NCI-H146 treated with DMSO at 0.1 percent for 48 hours (cell line): Measurements from ENCODE around the gene TMX1.
"Not testable (repeated sequence)": the region's sequence is repeated elsewhere in the genome, so short reads cannot be mapped to it uniquely, and the experiment has no call there.

Experiments
- DNase-seq: peaks from one replicate; lab custom pipeline; 2025; ENCODE audit not compliant: unreplicated experiment; lab: John Stamatoyannopoulos, UW

TMX1 gene, protein sequence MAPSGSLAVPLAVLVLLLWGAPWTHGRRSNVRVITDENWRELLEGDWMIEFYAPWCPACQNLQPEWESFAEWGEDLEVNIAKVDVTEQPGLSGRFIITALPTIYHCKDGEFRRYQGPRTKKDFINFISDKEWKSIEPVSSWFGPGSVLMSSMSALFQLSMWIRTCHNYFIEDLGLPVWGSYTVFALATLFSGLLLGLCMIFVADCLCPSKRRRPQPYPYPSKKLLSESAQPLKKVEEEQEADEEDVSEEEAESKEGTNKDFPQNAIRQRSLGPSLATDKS

DNA sequence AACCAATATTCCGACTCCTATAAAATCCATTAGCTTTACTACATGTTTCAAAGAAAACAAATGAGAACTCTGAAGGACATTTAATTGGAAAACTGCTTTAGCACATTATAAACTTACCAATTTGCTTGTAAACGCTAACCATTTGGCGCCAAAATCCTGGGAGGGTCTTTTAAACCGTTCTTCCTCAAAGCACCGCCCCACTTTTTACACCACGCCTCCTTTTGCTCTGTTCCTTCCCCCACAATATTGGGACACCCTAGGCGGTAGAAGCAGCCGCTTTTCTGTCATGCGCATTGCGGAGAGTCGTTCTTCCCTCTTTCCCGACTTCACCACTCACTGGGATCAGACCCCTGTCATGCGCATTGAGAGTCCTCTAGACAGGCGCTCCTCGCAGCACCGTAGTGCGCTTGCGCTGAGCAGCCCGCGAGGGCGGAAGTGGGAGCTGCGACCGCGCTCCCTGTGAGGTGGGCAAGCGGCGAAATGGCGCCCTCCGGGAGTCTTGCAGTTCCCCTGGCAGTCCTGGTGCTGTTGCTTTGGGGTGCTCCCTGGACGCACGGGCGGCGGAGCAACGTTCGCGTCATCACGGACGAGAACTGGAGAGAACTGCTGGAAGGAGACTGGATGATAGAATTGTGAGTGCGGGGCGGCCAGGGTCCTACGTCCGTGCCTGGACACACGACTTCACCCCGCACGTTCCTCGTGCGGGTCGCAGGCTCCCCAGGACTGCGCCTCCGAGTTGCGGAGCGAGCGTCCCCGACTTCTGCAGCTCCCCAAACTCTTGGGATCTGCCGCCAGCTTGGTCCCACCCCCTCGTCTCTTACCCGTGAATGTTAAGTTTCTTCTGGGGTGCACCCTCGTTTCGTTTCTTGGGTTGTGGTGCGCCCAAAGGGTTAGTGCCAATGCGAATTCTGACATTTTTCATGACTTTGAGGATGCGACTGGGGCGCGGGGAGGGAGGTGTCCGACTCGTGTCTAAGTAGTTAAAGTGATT lies at the start of gene TMX1:
TMX1 (plus strand) TSS at position 435 of the 991 bp plus-strand sequence; CDS start at position 481, 46 bp downstream.
- DNase-seq = peak; percentile 97

DNA sequence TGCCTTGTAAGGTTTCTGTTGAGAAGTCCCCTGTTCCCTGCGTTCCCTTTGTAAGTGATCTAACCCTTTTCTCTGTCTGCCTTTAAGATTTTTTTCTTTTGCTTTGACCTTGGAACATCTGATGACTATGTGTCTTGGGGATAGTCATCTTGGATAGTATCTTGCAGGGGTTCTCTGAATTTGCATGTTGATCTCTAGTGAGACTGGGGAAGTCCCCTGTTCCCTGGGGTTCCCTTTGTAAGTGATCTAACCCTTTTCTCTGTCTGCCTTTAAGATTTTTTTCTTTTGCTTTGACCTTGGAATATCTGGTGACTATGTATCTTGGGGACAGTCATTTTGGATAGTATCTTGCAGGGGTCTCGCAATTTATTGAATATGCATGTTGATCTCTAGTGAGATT lies 38.2 kb upstream of the TMX1 start:
- no peak for DNase-seq

DNA sequence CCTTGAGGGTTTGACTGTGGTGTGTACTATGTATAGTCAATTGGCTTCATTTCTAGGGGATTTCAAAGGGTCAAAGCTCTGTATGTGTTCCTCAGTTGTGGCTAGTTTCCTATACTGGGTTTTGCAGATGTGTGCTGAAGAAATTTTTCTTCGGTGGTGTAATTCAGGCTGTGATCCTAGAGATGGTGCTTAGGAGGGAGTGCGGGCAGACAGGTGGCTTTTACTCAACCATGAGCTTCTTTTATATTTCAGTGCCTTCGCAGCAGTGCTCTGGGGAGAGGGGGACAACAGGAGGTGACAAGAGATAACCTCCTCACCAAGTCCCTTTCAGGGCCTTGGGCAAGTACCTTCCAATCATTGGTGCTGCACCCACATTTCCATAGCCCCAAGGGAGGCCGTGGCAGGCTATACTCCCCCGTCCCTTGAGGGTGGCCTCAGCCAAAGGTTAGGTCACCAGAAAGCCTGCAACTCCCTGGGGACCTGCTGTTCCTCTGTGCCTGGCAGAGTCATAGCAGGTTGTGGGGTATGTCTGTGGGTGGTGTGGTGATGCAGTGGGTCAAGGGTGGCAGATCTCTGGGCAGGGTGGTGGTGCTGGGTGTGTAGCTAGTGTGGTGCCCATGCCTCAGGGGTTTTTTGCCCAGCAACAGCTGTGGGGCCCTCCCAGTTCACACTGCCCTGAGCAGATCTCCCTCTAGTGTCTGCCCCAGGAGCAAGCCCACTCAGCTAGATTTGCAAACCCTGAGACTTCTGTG lies 37.0 kb upstream of the TMX1 start:
- no peak for DNase-seq

DNA sequence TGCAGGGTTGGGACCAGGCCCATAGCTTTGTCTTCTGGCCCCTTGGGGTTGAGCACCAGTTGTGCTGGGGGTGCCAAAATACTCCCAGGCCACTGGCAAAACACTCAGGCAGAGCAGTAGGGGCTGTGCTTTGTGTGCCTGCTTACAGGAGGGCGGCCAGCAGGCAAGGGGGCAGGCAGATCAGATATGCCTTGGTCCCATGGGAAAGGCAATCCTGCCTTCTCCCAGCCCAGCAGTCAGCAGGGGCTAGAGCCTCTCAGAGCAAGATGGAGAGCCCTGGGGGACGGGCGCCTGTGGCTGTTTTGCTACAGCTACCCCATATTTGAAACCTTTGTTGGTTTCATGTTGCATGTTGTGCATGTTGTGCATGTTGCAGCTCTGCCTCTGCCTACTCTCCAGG lies 36.2 kb upstream of the TMX1 start:
- DNase-seq = no peak

DNA sequence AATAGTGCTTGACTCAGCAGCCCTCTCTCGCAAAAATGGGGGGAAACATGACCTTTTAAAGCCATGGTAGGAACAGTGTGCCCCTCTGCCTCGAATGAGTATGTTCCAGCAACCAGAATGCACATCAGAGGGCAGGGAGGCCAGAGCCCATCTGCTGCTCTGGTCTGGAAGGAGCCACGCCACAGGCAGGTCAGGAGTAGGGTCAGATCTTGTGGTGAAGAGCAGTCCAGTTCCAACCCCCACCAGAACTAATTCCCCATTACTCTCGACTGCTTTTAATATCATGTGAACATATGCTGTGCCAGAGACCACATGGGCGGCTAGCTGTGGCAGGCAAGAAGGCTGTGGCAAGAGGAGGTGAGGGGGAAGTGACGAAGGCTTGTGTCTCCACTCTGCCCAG lies 34.6 kb upstream of the TMX1 start:
- no peak for DNase-seq

DNA sequence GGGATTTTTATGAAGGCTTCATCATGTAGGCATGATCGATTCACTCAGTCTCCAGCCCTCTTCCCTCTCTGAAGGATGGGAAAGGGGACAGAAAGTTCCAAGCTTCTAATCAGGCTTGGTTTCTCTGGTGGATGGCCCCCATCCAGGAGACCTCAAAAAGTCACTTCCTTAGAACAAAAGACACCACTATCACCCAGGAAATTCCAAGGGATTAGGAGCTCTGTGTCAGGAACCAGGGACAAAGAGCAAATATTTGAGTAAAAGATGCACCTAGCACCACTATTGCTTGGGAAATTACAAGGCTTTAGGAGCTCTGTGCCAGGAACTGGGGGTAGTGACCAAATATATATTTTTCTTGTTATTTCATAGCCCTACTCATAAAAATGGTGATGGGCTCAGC lies 33.6 kb upstream of the TMX1 start:
- DNase-seq = no peak

DNA sequence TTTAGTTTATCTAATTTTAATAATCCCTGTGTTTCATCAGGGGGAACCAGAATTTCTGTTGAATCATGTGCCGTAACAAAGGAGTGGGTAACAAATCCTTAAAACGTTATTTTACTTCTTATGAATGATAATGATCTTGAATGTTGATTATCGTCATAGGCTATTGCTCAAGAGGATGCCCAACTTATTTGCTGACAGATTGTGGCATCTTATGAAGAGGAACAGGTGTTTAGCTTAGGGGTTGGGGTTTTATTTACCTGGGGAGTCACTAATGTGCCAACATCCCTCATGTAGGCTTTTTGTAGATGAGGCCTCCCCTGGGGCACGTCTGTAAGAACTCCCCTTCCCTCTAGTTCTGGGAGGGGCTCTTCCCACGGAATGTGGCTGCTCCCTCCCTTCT lies 32.4 kb upstream of the TMX1 start:
- DNase-seq = no peak

DNA sequence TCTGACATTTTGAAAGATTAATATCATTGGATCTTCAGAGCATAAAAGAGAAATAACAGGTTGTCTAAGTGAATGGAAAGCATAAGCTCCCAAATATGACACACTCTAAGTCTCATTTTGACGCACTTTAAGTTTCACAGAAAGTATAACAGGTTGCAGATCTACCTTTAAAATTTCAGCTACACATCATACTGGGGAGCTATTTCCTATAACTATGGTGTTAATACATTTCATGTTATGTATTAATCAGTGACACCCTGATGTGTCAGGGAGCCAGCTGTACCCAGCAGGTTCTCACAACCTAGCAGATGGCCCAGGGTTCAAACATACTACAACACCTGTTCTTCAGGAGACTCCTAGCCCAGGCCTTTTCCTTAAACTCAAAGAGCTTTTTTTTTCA lies 31.1 kb upstream of the TMX1 start:
- DNase-seq = peak; percentile 39

DNA sequence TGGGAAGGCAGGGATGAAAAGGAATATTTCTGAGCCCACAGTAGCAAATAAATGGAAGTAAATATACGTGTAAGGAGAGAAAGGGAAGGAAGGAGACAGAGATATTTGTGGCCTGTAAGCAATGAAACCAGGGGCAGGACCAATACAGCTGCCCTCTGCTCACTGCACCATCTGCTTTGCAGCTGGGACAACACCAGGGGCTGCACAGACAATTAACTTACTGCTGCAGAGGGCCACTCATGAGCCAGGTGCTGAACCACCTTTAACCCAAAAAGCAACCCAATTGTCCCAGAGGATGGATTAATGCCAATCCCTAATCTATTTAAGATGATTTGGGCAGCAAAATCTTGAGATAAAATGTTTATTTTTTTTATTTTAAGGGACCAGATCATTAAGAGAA lies 30.6 kb upstream of the TMX1 start:
- DNase-seq = peak; percentile 59

DNA sequence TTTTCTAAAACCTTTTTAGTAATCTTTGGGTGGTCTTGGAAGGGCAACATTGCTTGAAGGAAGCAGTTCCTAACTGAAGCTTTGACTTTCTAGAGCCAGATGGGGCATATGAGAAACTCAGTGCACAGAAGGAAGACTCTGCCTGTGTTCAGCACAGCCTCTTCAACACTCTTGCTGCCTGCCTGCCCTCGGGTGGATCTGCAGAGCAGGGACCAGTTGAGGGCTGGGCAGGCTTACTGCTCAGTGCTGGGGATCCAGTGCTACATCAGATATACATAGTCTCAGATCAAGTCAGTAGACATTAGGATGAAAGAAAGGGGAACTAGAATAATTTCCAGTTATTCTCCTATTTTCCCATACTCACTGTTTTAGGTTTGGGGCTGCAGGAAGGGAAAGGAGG lies 29.5 kb upstream of the TMX1 start:
- DNase-seq = no peak

DNA sequence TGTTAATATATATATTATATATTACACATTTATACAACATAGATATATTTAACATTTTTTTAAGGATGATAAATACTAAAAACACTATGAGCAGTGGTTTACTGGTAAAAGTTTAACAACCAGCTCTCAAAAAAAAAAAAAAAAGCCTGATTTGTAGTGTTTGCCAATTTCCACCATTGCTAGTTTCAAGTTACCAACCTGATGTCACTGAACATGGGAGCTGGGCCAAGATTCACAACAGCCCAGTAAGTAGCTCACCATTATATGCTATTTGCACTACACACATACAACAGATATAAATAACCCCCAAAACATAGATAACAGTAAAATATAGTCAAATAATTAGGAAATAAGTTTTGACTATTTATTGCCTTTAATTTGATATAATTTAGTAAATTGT lies 28.9 kb upstream of the TMX1 start:
- no peak for DNase-seq

DNA sequence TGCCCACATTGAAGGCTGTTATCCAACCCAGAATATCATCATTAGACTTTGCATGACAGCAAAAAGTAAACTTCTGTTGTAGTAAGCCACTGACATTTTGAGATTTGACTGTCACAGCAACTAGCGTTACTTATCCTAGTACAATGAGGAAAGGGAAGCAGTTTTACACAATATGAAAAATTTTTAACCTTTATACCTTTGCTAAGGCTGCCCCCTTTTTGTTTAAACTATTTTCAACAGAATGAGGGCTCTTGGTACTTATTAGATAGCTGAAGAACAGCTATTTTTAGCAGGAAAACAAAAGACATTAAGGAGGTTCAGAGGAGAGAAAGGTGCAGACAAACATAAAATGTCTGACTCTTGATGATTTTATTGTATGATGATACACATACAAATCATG lies 23.4 kb upstream of the TMX1 start:
- no peak for DNase-seq

DNA sequence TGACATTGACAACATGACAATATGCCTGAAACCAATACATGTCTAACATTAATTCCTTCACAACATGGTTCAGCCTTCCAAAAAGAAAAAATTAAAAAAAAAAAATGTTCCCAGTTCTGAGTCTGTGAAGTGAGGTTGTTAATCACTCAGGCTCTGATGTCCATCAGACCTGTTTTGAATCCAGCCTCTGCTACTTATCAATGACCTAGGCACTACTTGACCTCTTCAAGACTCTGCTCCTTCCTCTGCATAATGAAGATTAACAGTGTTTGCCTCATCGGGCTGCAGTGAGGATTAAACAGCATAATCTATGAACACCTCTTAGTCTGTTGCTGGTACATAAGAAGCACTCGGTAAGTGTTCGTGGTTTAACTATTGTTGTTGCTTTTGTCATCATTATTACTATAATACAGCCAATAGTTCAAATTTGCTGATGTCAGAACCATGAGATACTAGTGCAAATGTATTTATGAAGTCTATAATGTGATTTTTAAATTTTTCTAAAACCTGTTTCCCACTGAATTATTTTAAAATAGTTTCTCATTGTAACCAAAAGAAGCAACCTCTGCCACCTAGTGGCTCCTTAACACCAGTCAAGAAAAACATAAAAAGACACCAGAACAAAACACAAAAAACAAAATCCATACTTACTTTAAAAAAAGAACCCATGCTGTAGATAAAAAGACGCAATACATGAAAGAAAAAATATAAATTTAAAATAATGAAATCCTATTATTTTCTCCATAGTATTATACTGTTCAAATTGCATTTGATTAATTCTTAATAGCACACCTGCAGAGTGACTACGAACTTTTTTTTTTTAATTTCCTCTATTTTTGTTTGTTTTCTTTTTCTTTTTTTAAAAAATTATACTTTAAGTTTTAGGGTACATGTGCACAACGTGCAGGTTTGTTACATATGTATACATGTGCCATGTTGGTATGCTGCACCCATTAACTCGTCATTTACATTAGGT lies 20.3 kb upstream of the TMX1 start:
- DNase-seq = no peak

DNA sequence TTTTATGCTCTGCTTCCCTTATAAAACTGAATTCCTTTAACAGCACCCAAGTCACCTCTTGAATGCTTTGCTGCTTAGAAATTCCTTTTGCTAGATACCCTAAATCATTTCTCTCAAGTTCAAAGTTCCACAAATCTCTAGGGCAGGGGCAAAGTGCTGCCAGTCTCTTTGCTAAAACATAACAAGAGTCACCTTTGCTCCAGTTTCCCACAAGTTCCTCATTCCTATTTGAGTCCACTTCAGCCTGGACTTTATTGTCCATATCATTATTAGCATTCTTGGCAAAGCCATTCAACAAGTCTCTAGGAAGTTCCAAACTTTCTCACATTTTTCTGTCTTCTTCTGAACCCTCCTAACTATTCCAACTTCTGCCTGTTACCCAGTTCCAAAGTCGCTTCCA lies 16.6 kb upstream of the TMX1 start:
- DNase-seq = not testable (repeated sequence)

DNA sequence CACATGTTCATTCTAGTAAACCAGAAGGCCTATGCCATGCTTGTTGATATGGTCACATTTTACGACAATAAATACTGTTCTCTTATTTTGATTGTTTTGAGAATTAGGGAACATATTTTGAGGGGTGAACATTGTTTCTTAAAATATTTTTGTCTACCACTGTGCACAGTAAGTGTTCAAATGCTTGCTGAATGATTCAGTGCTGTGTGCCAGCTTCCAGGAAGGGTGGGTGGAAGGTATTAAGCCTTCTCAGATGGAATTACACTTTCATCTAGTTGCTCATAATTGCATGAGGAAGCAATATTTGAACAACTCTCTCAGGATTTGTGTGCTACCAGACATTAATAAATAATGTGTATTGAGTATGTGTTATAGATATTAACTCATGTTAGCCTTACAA lies 15.5 kb upstream of the TMX1 start:
- DNase-seq = no peak

DNA sequence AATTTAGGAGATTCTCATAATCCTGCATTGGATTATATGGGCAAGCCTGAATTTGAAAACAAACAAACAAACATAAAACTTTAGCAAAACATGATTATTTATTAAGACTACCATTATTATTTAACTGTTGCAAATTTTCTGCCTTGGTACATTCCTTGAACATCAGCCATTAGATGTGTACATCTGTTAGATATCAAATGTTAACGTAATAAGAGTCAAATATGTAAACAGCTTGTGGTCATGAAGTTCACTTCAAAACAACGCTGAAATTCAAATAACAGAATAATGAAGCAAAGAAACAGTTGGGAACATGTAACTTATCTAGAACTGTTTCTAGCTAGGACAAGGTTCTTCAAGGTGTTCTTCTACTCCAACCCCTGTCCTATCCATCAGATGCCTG lies 14.3 kb upstream of the TMX1 start:
- DNase-seq = no peak

DNA sequence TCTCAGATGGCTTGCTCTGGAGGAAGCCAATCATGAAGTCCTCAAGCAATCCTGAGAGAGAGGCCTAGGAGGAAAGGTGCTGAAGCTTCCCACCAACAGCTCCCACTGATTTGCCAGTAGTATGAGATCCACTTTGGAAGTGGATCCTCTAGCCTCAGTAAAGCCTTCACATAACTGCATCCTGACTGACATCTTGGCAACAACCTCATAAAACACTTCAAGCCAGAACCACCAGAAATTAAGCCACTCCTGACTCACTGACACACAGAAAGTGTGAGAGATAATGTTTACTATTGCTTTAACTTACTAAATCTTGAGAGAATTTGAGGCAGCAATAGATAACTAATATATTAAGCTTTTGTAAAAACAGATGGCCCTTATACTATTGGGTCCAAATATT lies 11.7 kb upstream of the TMX1 start:
- DNase-seq = no peak

DNA sequence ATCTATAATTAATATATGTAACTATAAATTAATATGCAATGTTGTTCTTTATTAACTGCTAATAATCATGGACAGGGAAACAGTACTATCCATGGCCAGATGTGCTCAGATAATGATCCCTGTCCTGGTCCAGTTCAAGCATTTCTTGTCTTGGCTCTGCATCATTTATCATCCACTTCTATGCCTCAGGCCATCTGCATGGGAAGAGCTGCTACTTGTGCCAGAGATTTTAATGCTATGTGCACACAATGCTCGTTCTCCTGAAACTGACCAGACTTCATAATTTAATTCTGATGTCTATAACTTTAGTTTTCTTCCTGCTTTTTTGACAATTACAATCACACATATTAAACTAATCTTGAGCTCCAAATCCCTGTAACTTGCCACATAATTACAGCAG lies 11.2 kb upstream of the TMX1 start:
- DNase-seq = no peak

DNA sequence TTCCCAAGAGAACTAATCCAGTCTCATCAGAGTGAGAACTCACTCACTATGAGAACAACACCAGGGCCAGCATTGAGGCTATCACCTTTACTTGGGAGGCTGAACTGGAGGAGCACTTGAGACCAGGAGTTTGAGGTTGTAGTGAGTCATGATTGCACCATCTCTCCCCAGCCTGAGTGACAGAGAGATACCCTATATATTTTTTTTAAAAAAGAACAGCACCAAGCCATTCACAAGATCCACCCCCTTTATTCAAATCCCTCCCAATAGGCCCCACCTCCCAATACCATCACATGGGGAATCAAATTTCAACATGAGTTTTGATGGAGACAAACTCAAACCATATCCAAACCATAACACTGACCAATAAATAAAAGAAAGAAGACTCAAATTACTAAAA lies 3.7 kb upstream of the TMX1 start:
- no peak for DNase-seq

DNA sequence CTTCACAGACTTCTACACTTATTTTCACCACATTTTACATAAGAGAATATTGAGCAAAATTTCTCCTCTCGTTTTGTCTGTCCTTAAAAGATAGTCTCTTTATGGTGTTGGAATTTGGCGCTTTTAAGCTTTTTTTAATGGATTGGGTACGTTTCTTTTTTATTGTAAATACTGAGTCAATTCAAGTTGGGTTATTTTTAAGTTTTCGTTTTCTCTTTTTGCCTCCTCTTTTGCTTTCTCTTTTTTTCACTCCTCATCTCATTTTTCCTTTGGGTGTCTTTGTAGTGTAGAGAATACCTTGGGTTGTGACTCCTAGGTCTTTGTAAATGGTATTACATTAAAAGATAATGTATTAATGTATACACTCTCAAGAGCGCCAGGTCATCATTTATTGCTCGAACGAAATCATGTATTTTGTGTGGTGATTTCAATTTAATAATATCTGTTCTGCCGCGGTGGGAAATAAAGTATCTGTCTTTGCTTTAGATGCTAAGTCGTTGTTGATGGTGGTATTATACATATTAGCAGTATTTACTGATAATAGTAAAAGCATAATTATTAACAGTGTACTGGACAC lies 845 bp downstream of the TMX1 start:
- DNase-seq = no peak
